Kidney capillary endothelial cell (primary cell): ENCODE data around the gene BCL6B.
A peak's percentile ranks its signal among the peaks of the same experiment; 100 is the strongest.
"Not testable (repeated sequence)": the region's sequence is repeated elsewhere in the genome, so short reads cannot be mapped to it uniquely, and the experiment has no call there.

Experiments
- DNase-seq: peaks from one replicate; pipeline ENCODE4 v3.0.0-alpha.2; 2018; ENCODE audit warnings: low spot score

The BCL6B gene

GRCh38 chr17:7022781-7023571 lies at the start of gene BCL6B:
TSS of gene BCL6B (plus strand) at chr17:7023050. CDS start at chr17:7023672, 622 bp downstream.
- DNase-seq = peak; percentile 62

- DNase-seq = not testable (repeated sequence)
These were observed 43.4 kb upstream of the BCL6B start for GRCh38 chr17:6979440-6979839.

- no peak for DNase-seq
These were observed 41.4 kb upstream of the BCL6B start for GRCh38 chr17:6981426-6981825.

DNA sequence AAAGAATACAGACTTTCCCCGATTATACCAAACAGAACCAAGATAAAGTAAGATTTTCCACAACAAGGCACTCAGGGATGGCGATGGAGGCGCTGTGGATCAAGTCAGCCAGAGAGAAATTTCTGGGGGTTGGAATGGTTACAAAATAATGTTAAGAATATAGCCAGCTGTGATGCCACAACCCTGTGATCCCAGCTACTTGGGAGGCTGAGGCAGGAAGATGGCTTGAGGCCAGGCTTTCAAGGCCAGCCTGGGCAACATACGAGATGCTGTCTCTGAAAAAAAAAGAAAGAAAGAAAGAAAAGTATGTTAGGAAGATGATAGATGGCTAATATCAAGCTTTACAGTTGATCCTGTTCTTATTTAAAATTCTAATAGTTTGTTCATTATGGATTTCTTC lies 37.6 kb upstream of the BCL6B start:
- DNase-seq = no peak

- DNase-seq = no peak
These were observed 36.2 kb upstream of the BCL6B start for GRCh38 chr17:6986676-6987075.

DNA sequence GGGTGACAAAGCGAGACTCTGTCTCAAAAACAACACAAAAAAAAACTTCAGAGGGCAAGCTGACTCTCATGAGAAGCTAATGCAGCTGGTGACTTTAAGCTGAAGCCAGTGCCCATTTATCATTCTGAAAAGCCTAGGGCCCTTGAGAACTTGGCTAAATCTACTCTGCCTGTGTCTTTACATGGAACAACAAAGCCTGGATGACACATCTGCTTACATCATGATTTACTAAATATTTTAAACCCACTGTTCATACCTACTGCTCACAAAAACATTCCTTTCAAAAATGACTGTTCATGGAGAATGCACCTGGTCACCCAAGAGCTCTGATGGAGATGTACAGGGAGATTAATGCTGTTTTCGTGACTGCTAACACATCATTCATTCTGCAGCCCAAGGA lies 33.1 kb upstream of the BCL6B start:
- DNase-seq = no peak

DNA sequence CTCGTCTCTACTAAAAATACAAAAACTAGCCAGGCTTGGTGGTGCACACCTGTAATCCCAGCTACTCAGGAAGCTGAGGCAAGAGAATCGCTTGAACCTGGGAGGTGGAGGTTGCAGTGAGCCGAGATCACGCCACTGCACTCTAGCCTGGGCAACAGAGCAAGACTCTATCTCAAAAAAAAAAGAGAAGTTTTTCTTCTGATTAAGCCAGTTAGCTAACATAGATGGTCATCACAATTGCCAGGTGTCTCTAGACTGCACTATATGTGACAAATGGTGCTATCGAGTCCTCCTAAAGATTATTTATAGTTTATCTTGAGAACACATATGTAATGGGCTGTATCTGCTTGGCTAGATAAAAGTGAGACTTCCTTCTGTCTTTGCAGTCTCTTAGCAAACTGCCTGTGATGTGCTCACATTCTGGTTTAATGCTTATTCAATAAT lies 29.2 kb upstream of the BCL6B start:
- not testable (repeated sequence) for DNase-seq

GRCh38 chr17:6994118-6994598 lies 28.7 kb upstream of the BCL6B start:
- no peak for DNase-seq

DNA sequence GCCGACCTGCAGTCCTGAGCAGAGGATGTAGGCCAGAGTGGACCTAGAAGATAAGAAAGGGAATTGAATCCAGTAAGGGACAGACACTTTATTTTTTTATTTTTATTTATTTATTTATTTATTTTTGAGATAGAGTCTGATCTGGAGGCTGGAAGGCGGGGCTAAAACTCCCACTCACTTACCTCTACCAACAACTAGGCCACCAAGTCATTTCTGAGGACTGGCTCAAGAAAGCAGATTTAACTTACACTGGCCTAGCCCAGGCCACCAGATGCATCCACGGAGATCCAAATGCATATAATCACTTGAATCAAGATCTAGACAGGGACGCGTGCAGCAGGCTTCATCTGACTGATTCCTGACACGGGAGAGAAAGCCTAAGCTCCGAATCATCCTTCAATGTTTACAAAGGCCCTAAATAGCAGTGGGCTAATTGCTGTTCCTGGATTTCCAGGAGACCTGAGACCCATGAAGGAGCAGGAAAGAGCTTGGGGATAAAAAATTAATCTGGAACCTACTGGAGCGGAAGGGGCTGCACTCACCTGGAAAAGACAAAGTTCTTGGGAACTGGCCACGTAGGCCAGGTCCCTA lies 28.1 kb upstream of the BCL6B start:
- no peak for DNase-seq

DNA sequence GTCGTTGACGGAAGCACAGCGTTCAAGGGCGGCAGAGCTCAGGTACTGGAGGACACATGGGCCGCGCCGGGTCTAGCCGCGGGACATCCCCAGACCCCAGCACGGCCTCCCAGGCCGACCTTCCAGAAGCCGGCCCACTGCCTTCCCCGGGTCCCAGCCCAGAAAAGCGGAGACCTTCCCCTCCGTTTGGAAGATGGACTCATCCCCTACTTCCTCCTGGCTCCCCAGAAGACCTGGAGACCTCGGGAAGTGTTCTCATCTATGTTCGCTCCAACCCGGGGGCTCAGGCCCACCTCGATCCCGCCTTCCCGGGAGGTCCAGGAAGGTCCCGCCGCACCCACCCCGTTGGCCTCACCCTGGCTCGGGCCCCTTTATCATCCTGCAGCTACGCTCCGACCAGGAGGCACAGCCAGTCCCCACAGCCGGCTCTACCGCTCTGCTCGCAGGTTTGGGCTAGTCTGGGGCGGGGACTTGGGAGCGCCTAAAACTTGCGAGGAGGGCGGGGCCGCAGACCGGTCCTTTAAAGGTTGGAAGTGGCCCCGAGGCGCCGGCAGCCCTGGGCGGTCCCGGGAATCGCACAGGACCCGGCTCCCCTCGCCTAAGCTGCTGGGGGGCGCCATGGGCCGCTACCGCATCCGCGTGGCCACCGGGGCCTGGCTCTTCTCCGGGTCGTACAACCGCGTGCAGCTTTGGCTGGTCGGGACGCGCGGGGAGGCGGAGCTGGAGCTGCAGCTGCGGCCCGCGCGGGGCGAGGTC lies 27.2 kb upstream of the BCL6B start, which contains the start of gene ALOX12:
Gene ALOX12, plus strand, starts transcription at position 550 of the 756 bp plus-strand sequence. Its CDS starts 69 bp downstream, at position 619.
- no peak for DNase-seq

GRCh38 chr17:6996256-6997011 lies 26.4 kb upstream of the BCL6B start:
- no peak for DNase-seq

GRCh38 chr17:6997171-6997570 lies 25.7 kb upstream of the BCL6B start:
- DNase-seq = no peak

- no peak for DNase-seq
These were observed 23.9 kb upstream of the BCL6B start for GRCh38 chr17:6998855-6999508.

GRCh38 chr17:7001318-7001961 lies 21.4 kb upstream of the BCL6B start:
- DNase-seq = peak; percentile 45

DNA sequence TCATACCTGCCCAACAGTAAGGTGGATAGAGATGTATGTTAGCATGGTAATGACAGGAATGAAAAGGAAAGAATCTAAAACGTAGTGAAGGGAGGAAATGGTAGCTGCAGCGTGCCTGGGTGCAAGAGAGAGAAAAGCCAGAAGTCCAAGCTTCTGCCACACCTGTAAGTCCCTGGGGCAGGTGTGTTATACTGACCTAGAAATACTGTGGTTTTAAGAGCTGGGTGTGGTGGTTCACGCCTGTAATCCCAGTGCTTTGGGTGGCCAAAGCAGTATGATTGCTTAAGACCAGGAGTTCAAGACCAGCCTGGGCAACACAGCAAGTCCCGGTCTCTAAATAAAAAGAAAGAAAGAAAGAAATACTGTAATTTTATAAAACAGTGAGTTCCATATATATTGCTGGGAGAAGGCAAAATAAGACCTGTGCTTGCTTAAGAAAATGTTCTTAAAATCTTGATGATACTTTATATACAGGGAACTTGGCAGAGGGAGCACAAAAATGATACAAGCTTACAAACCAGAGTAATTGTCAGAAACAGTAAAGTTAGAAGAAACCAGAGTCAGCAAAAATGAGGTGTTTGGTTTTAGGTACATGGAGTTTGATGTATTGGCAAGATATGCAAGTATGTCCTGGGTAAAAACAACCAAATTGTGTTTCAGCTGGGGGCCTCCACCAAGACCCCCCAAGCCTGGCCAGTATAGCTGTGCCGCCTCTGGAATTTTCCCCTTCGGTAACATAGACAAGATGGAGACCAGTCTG lies 20.4 kb upstream of the BCL6B start:
- no peak for DNase-seq

GRCh38 chr17:7003745-7004144 lies 19.1 kb upstream of the BCL6B start:
- DNase-seq = no peak

GRCh38 chr17:7004398-7005253 lies 18.2 kb upstream of the BCL6B start:
- DNase-seq = peak; percentile 67

DNA sequence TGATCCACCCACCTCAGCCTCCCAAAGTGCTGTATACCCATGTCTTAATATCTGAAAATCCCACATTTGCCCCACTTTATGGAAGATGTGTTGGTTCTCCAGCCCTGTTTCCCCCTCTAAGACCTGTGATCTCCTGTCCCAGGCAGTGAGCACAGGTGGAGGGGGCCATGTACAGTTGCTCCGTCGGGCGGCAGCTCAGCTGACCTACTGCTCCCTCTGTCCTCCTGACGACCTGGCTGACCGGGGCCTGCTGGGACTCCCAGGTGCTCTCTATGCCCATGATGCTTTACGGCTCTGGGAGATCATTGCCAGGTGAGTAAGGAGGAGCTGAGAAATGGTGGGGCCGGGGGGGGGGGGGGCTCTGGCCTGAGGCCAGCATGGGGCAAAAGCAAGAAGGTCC lies 17.1 kb upstream of the BCL6B start:
- DNase-seq = no peak

GRCh38 chr17:7007143-7007542 lies 15.7 kb upstream of the BCL6B start:
- no peak for DNase-seq
